GM21447 (cell line): ENCODE results near the gene ZBTB20.
"Not testable (repeated sequence)": the region's sequence is repeated elsewhere in the genome, so short reads cannot be mapped to it uniquely, and the experiment has no call there.

Source experiments
- ATAC-seq: cut with Tn5 transposase; IDR thresholded peaks from one replicate; pipeline ENCODE4 v1.9.1; 2021; ENCODE audit not compliant: unreplicated experiment

ZBTB20 gene

DNA sequence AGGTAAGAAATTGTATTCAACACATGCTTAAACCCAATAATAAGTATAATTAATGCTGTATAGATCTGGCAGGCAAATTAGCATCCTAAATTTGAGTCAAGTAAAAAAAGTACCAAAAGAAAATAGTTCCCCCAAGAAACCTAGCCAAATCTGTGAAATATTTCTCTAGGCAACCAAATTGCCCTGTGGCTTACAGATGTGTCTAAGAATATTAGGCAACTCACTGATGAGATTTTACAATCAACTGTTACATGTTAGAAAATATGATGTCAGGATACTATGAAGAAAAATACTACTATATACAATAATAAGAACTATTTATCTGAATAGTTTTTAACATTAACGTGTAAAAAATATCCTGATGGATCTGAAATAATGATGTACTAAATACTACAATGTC, 456.2 kb downstream of the ZBTB20 start:
- ATAC-seq: no peak

- no peak for ATAC-seq
Measured at GRCh38 chr3:114687151-114687550, 459.9 kb downstream of the ZBTB20 start.

DNA sequence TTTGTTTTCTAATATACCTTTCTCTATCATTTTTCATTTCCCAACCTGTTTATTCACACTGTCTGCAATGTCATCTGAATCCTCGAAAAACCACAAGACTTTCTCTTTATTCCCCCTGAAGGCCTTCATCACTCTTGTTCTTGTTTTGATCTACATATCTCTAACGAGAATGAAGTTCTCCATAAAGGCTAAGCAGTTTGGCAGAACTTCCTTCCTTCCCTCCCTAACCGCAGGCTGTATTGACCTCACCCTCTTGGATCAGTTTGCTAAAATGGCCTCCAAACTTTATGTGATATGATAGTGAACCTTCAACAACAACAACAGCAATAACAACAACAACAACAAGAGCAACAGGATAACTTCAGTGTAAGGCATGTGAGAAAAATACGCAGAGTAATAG, 460.5 kb downstream of the ZBTB20 start:
- no peak for ATAC-seq

DNA sequence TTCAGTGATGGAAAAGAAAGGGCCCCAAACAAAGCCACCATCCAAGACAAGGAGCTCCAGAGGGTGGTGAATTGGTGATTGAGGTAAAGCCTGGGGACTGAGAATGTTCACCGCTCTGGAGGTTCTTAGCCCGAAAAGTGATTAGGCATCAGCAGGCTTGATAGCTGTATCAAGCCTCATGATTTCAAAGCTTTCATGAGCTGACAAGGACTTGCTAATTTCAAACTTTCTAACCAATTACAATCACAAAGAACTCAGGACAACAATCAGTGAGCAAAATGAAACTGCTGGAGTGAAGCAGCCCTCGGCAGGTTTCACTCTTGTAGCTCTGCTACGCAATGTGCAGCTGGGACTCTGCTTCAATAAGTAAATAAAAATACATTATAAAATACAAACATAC, 461.9 kb downstream of the ZBTB20 start:
- no peak for ATAC-seq

DNA sequence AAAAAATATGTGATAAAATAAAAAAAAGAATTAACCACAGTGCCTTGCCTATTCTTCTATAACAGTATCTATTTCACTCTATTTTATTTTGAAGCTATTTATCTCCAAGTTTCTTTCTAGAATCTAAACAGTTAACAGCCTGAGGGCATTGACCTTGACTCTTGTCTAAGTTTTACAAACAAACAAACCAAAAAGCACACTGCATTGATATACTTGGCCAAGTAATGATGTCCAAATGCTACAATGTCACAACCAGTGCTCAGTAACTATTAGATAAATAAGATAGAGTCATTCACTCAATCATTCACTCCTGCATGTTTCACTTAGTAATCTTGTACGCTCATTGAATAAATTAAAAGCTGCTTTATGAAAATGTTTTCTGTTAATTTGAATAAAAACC, 466.8 kb downstream of the ZBTB20 start:
- ATAC-seq: no peak

- ATAC-seq: not testable (repeated sequence)
Measured at GRCh38 chr3:114679773-114680172, 467.3 kb downstream of the ZBTB20 start.

GRCh38 chr3:114675104-114675503, 472.0 kb downstream of the ZBTB20 start:
- ATAC-seq: no peak

DNA sequence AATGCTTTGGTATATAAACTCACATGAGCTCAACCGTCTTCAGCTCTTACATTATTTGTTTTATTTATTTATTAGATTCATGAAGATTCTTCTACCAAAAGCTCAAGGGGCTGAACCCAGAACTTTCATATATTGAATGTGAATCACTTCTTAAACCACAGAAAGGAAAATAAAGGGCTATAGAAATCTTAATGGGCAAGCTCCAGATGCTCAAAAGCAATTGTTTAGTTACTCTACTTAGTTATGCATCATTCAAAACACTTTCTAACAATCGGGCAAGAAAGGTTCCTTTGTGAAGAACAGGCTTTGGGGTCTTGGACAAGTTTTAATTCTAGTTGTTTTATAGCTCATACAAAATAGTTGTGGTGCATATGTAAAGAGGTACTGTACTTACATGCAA, 473.1 kb downstream of the ZBTB20 start:
- ATAC-seq: no peak

GRCh38 chr3:114673481-114673880, 473.6 kb downstream of the ZBTB20 start:
- no peak for ATAC-seq

DNA sequence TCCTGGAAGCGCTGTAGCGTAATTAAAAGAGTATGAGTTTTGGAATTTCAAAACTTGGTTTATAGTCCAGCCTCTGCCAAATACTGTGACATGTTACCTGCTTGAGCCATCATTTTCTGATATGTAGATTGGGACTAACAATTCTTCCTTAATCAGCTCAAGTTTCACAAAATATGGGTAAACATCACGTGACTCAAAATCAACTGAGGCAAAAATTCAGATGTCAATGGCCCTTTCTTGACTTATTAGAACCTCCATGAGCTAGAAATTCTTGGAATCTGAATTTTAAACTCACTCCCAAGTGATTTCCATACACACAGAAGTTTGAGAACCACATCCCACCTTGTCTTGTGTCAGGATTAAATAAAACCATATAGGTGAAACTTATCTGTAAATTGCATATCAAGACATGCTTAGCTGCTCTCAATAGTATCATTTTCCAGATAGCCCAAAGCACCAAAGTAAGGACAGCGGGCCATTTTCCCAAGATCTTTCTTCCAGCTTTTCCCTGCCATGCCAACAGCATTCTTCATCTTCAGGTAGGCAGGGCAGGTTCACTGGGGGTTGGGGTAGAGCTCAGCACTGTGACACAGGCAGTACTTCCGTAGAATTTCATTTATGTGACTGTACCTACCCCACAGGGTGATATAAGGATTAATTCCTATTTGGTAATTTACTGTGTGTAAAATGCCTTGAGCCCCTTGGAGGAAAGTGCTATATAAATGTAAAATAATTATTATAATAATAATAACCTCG, 474.2 kb downstream of the ZBTB20 start:
- no peak for ATAC-seq

GRCh38 chr3:114671741-114672510, 475.2 kb downstream of the ZBTB20 start:
- ATAC-seq: no peak

DNA sequence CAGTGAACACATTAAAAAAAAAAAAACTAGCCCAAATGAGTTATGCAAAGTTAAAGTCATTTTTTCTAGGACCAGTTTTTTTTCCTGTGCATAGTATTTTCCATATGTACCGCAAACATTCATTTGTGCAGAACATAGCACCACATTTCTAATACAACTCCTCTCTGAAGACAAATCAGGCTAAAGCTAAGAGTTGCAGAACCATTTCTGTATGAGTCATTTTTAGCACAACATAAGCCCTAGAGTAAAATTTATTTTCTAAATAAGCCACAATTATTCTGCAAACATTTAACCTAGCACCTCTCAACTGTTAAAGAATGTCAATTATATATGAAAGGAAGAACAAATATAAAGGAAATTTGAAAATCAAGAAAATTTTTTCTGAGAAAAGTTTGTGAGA, 477.5 kb downstream of the ZBTB20 start:
- ATAC-seq: no peak

DNA sequence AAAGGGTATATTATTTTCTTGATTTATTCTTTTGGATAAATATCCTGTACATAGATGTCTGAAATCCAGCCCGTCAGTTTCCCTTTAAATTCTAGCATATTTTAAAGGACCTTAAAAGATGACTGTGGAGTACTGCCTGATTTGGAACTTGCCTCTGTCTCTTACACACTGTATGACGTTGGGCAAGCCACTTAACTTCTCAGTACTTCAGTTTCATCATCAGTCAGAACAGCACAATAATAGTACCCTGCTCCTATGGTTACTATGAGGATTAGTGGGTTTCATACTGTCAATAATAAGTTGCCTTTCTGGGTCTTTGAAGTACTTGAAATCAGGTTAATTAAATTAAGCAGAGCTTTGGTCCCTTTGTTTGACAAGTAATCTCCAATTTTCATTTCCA, 479.0 kb downstream of the ZBTB20 start:
- ATAC-seq: no peak

DNA sequence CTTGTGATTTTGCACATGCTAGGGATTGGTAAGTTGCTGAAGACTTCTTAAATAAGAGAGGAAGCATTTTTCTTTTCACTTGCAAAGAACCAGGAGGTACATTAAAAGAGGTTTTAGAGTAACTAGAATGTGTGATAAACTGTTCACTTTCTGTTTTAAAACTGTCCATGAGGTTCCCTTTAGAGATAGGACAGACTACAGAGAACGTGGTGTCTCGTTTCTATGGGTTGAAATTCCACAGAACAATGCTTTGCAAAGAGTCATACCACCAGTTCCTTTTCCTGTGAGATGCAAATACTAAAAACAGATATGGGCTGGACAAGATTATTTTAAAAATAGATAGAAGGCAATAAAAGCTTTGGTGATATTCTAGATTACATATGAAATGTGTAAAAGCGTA, 480.5 kb downstream of the ZBTB20 start:
- no peak for ATAC-seq

DNA sequence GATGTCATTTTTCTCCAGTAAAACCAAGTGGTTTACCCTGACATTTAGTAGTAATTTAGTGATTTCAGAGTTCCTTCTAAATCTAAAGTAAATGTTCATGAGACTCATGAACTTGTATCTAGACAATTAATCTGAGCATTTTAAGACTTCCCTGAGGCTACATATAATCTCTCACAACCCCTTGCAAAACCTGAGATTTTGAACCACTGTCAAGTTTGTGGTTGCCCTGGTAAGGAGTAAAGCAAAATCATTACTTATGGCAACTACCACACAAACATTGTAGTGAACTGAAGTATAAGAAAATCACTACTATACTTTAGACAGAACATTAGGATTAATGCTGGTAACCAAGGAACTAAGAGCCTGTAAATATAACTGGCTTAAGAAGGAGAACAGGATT, 483.1 kb downstream of the ZBTB20 start:
- ATAC-seq: no peak

GRCh38 chr3:114660808-114661207, 486.3 kb downstream of the ZBTB20 start:
- ATAC-seq: no peak

DNA sequence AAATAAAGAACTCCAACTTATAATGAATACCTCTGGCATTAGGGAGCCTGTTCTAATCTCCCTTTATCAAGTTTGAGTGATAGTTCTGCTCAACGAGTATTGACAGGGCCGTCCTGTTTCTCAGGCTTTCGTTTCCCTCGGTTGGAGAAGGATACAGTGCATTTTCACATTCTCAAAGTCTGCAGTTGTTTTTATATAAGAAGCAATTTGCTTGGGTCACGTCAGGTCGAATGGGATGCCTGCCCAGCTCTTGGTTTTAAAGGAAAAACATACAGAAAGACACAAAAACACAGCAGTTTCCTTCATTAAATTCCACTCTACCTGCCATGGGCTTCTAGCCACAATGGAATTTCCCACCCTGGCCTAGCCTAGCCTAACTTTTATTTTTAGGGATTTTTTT, 487.0 kb downstream of the ZBTB20 start:
- ATAC-seq: no peak

- no peak for ATAC-seq
Measured at GRCh38 chr3:114659109-114660061, 487.7 kb downstream of the ZBTB20 start.

GRCh38 chr3:114651555-114651954, 495.5 kb downstream of the ZBTB20 start:
- ATAC-seq: no peak

DNA sequence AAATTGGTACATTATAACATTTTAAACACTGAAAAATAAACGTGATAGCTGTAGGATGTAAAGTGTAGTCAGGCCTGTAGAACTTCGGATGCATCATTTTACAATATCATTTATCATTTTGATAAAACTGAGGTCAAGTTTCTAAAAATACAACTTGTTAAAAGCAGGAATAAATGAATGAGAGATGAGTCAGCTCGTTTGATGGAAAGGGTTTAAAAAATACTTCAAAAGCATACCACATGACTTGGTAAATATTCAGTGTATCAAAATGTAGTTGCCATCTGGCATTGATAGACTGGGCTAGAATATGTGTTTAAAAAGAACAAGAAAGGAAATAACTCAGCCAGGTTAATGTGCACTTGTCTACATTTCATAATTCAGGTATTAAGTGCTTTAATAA, 496.3 kb downstream of the ZBTB20 start:
- no peak for ATAC-seq

DNA sequence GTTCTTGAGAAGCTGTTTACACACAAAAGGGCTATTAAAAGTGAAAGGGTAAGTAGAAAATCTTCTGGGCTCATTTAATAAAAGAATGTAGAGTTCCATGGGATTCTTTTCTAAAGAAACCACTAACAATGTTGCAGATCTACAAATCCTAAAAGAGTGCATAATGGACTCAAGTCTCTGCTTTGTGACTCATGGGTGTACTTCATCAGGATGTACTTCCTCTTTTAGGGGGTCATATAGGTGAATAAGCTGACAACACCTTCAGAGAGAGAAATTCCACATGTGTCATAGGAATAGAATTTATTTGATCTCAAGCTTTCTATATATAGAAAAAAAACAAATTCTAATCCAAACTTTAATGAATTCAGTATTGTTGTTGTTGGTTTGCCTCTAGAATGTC, 497.8 kb downstream of the ZBTB20 start:
- ATAC-seq: no peak
